Activated naive CD4-positive, alpha-beta T cell treated with Interleukin-2 at 50 U/mL for 16 hours (primary cell): Measurements from ENCODE around the gene RPS19BP1.

Source experiments
- DNase-seq: peaks from one replicate; pipeline ENCODE4 v3.0.0-alpha.2; 2020

RPS19BP1 gene

GRCh38 chr22:39558950-39559349 is 26.4 kb upstream of the RPS19BP1 start:
- no peak for DNase-seq

GRCh38 chr22:39558254-39558727 is 25.7 kb upstream of the RPS19BP1 start:
- no peak for DNase-seq

- DNase-seq, result peak; percentile 50
Observed at GRCh38 chr22:39556970-39557841, 24.7 kb upstream of the RPS19BP1 start.

GRCh38 chr22:39554151-39554550 is 21.6 kb upstream of the RPS19BP1 start:
- DNase-seq, result no peak

- DNase-seq, result no peak
Observed at GRCh38 chr22:39553429-39553828, 20.9 kb upstream of the RPS19BP1 start.

- DNase-seq, result no peak
Observed at GRCh38 chr22:39547587-39547947, 15.0 kb upstream of the RPS19BP1 start.

- DNase-seq, result no peak
Observed at GRCh38 chr22:39546889-39547586, 14.5 kb upstream of the RPS19BP1 start.

- peak; percentile 69 for DNase-seq
Observed at GRCh38 chr22:39545386-39546365, 13.1 kb upstream of the RPS19BP1 start.

- DNase-seq, result no peak
Observed at GRCh38 chr22:39543095-39543494, 10.5 kb upstream of the RPS19BP1 start.

- DNase-seq, result no peak
Observed at GRCh38 chr22:39537975-39538374, 5.4 kb upstream of the RPS19BP1 start.

- DNase-seq, result no peak
Observed at GRCh38 chr22:39536711-39537110, 4.2 kb upstream of the RPS19BP1 start.

GRCh38 chr22:39535831-39536449 is 3.4 kb upstream of the RPS19BP1 start:
- no peak for DNase-seq

GRCh38 chr22:39535357-39535725 is 2.8 kb upstream of the RPS19BP1 start:
- no peak for DNase-seq

GRCh38 chr22:39534591-39535356 is 2.2 kb upstream of the RPS19BP1 start:
- DNase-seq, result peak; percentile 84

- no peak for DNase-seq
Observed at GRCh38 chr22:39534092-39534506, 1.6 kb upstream of the RPS19BP1 start.

GRCh38 chr22:39530692-39531331 is 1.7 kb downstream of the RPS19BP1 start:
- no peak for DNase-seq

GRCh38 chr22:39530116-39530515 is 2.4 kb downstream of the RPS19BP1 start:
- DNase-seq, result no peak

GRCh38 chr22:39529487-39529851 is 3.1 kb downstream of the RPS19BP1 start:
- no peak for DNase-seq

- peak; percentile 91 for DNase-seq
Observed at GRCh38 chr22:39528681-39529486, 3.7 kb downstream of the RPS19BP1 start.

GRCh38 chr22:39528080-39528661 is 4.4 kb downstream of the RPS19BP1 start:
- DNase-seq, result no peak
